ENCODE data around the gene INTS13.

Gene INTS13

GRCh38 chr12:26870491-26871419 lies 67.0 kb downstream of the INTS13 start:
- no peaks in the 10 kb centered on the region for H3F3A ChIP-seq (ENCODE audit: control insufficient read depth, insufficient read depth)
- H3K79me2 ChIP-seq (ENCODE audit: control insufficient read depth, low read length) = no peaks in the 10 kb centered on the region
- no peaks in the 10 kb centered on the region for H3K9me3 ChIP-seq (ENCODE audit: control insufficient read depth, insufficient read depth, low read length)
- H4K20me1 ChIP-seq (ENCODE audit: control insufficient read depth, insufficient read depth, low read depth, low read length) = no peaks in the 10 kb centered on the region
- no peaks in the 10 kb centered on the region for H3K27me3 ChIP-seq (ENCODE audit: control insufficient read depth, low read length)
- no peak overlapping the region for H3K4me3 ChIP-seq (ENCODE audit: low read length)
- no peak overlapping the region for H3K4me2 ChIP-seq (ENCODE audit: low read length)
- H3K36me3 ChIP-seq (ENCODE audit: control insufficient read depth, low read length) = no peaks in the 10 kb centered on the region
- no peak overlapping the region for H3K27ac ChIP-seq (ENCODE audit: low read depth, low read length)
- TF ChIP-seq CTCF (IDR thresholded peaks at IDR 0.05; ENCODE audit: low read depth, low read length, poor library complexity, severe bottlenecking) (no peak), EZH2phosphoT487 (IDR thresholded peaks at IDR 0.05; ENCODE audit: borderline replicate concordance, low read length) (no peak)
- no peaks in the 10 kb centered on the region for H3K9me2 ChIP-seq (replicated peaks; ENCODE audit: control insufficient read depth, low read length)
- H3K4me1 ChIP-seq (ENCODE audit: control insufficient read depth, low read length) = peaks cover 26% of the 10 kb centered on the region

GRCh38 chr12:26869908-26870459 lies 67.8 kb downstream of the INTS13 start:
- Histone ChIP-seq H3K27ac (ENCODE audit: low read depth, low read length) (no peak overlapping the region), H3K79me2 (ENCODE audit: control insufficient read depth, low read length) (no peaks in the 10 kb centered on the region), H4K20me1 (ENCODE audit: control insufficient read depth, insufficient read depth, low read depth, low read length) (no peaks in the 10 kb centered on the region), H3K4me3 (ENCODE audit: low read length) (no peak overlapping the region), H3K9me2 (replicated peaks; ENCODE audit: control insufficient read depth, low read length) (no peaks in the 10 kb centered on the region), H3F3A (ENCODE audit: control insufficient read depth, insufficient read depth) (no peaks in the 10 kb centered on the region), H3K9me3 (ENCODE audit: control insufficient read depth, insufficient read depth, low read length) (no peaks in the 10 kb centered on the region), H3K27me3 (ENCODE audit: control insufficient read depth, low read length) (no peaks in the 10 kb centered on the region), H3K36me3 (ENCODE audit: control insufficient read depth, low read length) (no peaks in the 10 kb centered on the region), H3K4me1 (ENCODE audit: control insufficient read depth, low read length) (peaks cover 26% of the 10 kb centered on the region), H3K4me2 (ENCODE audit: low read length) (no peak overlapping the region)
- TF ChIP-seq CTCF (IDR thresholded peaks at IDR 0.05; ENCODE audit: low read depth, low read length, poor library complexity, severe bottlenecking) = no peak
- no peak for TF ChIP-seq EZH2phosphoT487 (IDR thresholded peaks at IDR 0.05; ENCODE audit: borderline replicate concordance, low read length)

- Histone ChIP-seq H3K9me3 (ENCODE audit: control insufficient read depth, insufficient read depth, low read length) (no peaks in the 10 kb centered on the region), H3K27me3 (ENCODE audit: control insufficient read depth, low read length) (no peaks in the 10 kb centered on the region), H3K4me2 (ENCODE audit: low read length) (no peak overlapping the region), H3K36me3 (ENCODE audit: control insufficient read depth, low read length) (no peaks in the 10 kb centered on the region), H3F3A (ENCODE audit: control insufficient read depth, insufficient read depth) (no peaks in the 10 kb centered on the region), H3K4me1 (ENCODE audit: control insufficient read depth, low read length) (peaks cover 26% of the 10 kb centered on the region), H3K4me3 (ENCODE audit: low read length) (no peak overlapping the region), H4K20me1 (ENCODE audit: control insufficient read depth, insufficient read depth, low read depth, low read length) (no peaks in the 10 kb centered on the region), H3K9me2 (replicated peaks; ENCODE audit: control insufficient read depth, low read length) (no peaks in the 10 kb centered on the region), H3K79me2 (ENCODE audit: control insufficient read depth, low read length) (no peaks in the 10 kb centered on the region), H3K27ac (ENCODE audit: low read depth, low read length) (no peak overlapping the region)
- TF ChIP-seq EZH2phosphoT487 (IDR thresholded peaks at IDR 0.05; ENCODE audit: borderline replicate concordance, low read length) (no peak), CTCF (IDR thresholded peaks at IDR 0.05; ENCODE audit: low read depth, low read length, poor library complexity, severe bottlenecking) (no peak)
Observed at GRCh38 chr12:26869104-26869494, 68.7 kb downstream of the INTS13 start.
